ENCODE measurements around the gene CSGALNACT2.

Gene CSGALNACT2

GRCh38 chr10:43124574-43125273, 13.5 kb upstream of the CSGALNACT2 start:
- no peak for DNase-seq

- DNase-seq: no peak
Measured at GRCh38 chr10:43125274-43125845, 12.9 kb upstream of the CSGALNACT2 start.

GRCh38 chr10:43125881-43126731, 12.1 kb upstream of the CSGALNACT2 start:
- no peak for DNase-seq

- DNase-seq: no peak
Measured at GRCh38 chr10:43126759-43127424, 11.4 kb upstream of the CSGALNACT2 start.

GRCh38 chr10:43127442-43127841, 10.8 kb upstream of the CSGALNACT2 start:
- DNase-seq: no peak

- no peak for DNase-seq
Measured at GRCh38 chr10:43128331-43128730, 9.9 kb upstream of the CSGALNACT2 start.

GRCh38 chr10:43128958-43129706, 9.1 kb upstream of the CSGALNACT2 start:
- no peak for DNase-seq

- DNase-seq: no peak
Measured at GRCh38 chr10:43130770-43131171, 7.5 kb upstream of the CSGALNACT2 start.

GRCh38 chr10:43131256-43131655, 7.0 kb upstream of the CSGALNACT2 start:
- no peak for DNase-seq

GRCh38 chr10:43131906-43132305, 6.3 kb upstream of the CSGALNACT2 start:
- no peak for DNase-seq

- DNase-seq: no peak
Measured at GRCh38 chr10:43132867-43133787, 5.1 kb upstream of the CSGALNACT2 start.

- no peak for DNase-seq
Measured at GRCh38 chr10:43134126-43134905, 3.9 kb upstream of the CSGALNACT2 start.

GRCh38 chr10:43135064-43135463, 3.2 kb upstream of the CSGALNACT2 start:
- no peak for DNase-seq

GRCh38 chr10:43135656-43136055, 2.6 kb upstream of the CSGALNACT2 start:
- no peak for DNase-seq

- DNase-seq: no peak
Measured at GRCh38 chr10:43136432-43136831, 1.8 kb upstream of the CSGALNACT2 start.

- no peak for DNase-seq
Measured at GRCh38 chr10:43136995-43137716, 1.1 kb upstream of the CSGALNACT2 start.

GRCh38 chr10:43137717-43138020, 576 bp upstream of the CSGALNACT2 start:
- DNase-seq: peak; percentile 56

GRCh38 chr10:43138757-43139241, 554 bp downstream of the CSGALNACT2 start:
- peak; percentile 61 for DNase-seq

- DNase-seq: no peak
Measured at GRCh38 chr10:43141421-43141820, 3.2 kb downstream of the CSGALNACT2 start.

GRCh38 chr10:43145311-43145710, 7.1 kb downstream of the CSGALNACT2 start:
- no peak for DNase-seq
